Panc1 (cell line): ENCODE results near the gene CSF1. TPM values are rescaled to one million over a fixed set of nuclear protein-coding genes. Genes with fewer than 3 reads are reported as not detected.

ENCODE experiments used
- ATAC-seq: fragments of 200-7000 bp; cut with Tn5 transposase; 2 replicates; pipeline ENCODE4 v1.9.1; 2020; ENCODE audit warnings: mild to moderate bottlenecking, moderate library complexity
- BruUV-seq: library from RNA; stranded (reverse); fragments of 400-500 nt; replicated peaks from 2 replicates; lab custom pipeline; 2021; lab: Mats Ljungman, UMichigan
- CTCF ChIA-PET: fragments of 300-600 bp; sonication (Branson Sonifier 250); formaldehyde crosslinking; loops from one replicate; lab custom pipeline; 2022; ENCODE audit warnings: antibody characterized with exemption; lab: Charles Lee
- POLR2A ChIA-PET: fragments of 300-600 bp; sonication (Branson Sonifier 250); formaldehyde crosslinking; loops from one replicate; lab custom pipeline; 2022; ENCODE audit warnings: antibody characterized with exemption; lab: Charles Lee
- DNase-seq: peaks from one replicate; pipeline ENCODE4 v3.0.0-alpha.2; 2010; ENCODE audit warnings: low read depth, low spot score
- H3K27ac ChIP-seq: 2 replicates; pipeline ENCODE4 v1.5.1; 2011; ENCODE audit warnings: mild to moderate bottlenecking, low read length, inconsistent platforms
- H3K27me3 ChIP-seq: fragments of 200-500 bp; sonication (Bioruptor generic); 2 replicates; pipeline ENCODE4 v1.6.0; 2014; ENCODE audit warnings: low read length, inconsistent platforms; ENCODE audit not compliant: control insufficient read depth, insufficient read depth
- H3K36me3 ChIP-seq: fragments of 200-500 bp; sonication (Bioruptor generic); 2 replicates; pipeline ENCODE4 v1.5.1; 2014; ENCODE audit warnings: inconsistent platforms, mild to moderate bottlenecking, low read length, moderate library complexity; ENCODE audit not compliant: control insufficient read depth, insufficient read depth
- H3K4me1 ChIP-seq: 2 replicates; pipeline ENCODE4 v1.5.1; 2011; ENCODE audit warnings: inconsistent platforms, mild to moderate bottlenecking, low read length, moderate library complexity; ENCODE audit not compliant: control insufficient read depth, insufficient read depth
- H3K4me3 ChIP-seq, 2 experiments: 2 replicates each; pipeline ENCODE4 v1.5.1; 2011 to 2012; ENCODE audit warnings: low read depth in 2 of 2, low read length in 2 of 2, mild to moderate bottlenecking in 2 of 2, inconsistent platforms in 1 of 2, moderate library complexity in 1 of 2
- H3K9me3 ChIP-seq: fragments of 200-500 bp; sonication (Bioruptor generic); 2 replicates; pipeline ENCODE4 v1.5.1; 2014; ENCODE audit warnings: low read depth, mild to moderate bottlenecking, inconsistent platforms, low read length, moderate library complexity; ENCODE audit not compliant: control insufficient read depth, insufficient read depth
- CTCF ChIP-seq: fragments of 450-650 bp; IDR thresholded peaks from 2 replicates; pipeline ENCODE4 v1.5.1; 2017; ENCODE audit warnings: mild to moderate bottlenecking
- POLR2AphosphoS5 ChIP-seq: IDR thresholded peaks from 2 replicates; pipeline ENCODE4 v1.6.1; 2012; ENCODE audit warnings: mild to moderate bottlenecking, low read depth, low read length, moderate library complexity
- SIN3A ChIP-seq: IDR thresholded peaks from 2 replicates; pipeline ENCODE4 v1.6.1; 2012; ENCODE audit warnings: low read depth, mild to moderate bottlenecking, low read length, moderate library complexity, borderline replicate concordance; ENCODE audit not compliant: insufficient read depth
- TCF7L2 ChIP-seq: IDR thresholded peaks from 2 replicates; pipeline ENCODE4 v1.6.1; 2011; ENCODE audit warnings: mild to moderate bottlenecking, low read depth, low read length, inconsistent platforms
- in situ Hi-C: cut with HindIII; loops from 2 replicates; pipeline ENCODE4 v1.10.0; 2016; ENCODE audit warnings: low sequenced_read_pairs, low pct_unique_long_range_greater_than_20kb
- intact Hi-C: fragments of 100-400 bp; cut with micrococcal nuclease; formaldehyde crosslinking; loops from one replicate; pipeline ENCODE4 v1.10.0; 2022; ENCODE audit not compliant: unreplicated experiment
- total RNA-seq: library from RNA; stranded (reverse); gene quantifications from one replicate; pipeline ENCODE4 v1.2.1, GENCODE V29; 2021; ENCODE audit not compliant: unreplicated experiment
- TF ChIP-seq, protein P1 (sequence below), 2 experiments: IDR thresholded peaks; 2 replicates each; pipeline ENCODE4 v1.6.1; 2011 to 2012; ENCODE audit warnings: low read depth in 2 of 2, control low read depth in 1 of 2, low read length in 1 of 2, mild to moderate bottlenecking in 1 of 2, moderate library complexity in 1 of 2; ENCODE audit not compliant: insufficient read depth in 1 of 2

Gene CSF1
- total RNA-seq, 1 experiment from 2014 or later = 217 TPM

GRCh38 chr1:109960745-109961094 lies 50.1 kb downstream of the CSF1 start:
- in situ Hi-C loops (no loop called here), intact Hi-C loops (no loop called here)
- H3K36me3 ChIP-seq = no peaks in the 10 kb centered on the region
- no peaks in the 10 kb centered on the region for H3K9me3 ChIP-seq
- ChIA-PET CTCF (interaction anchor here (1.5 to 2.5 kb wide), 2 partner anchors 21 to 23 kb away, joined by 4 to 16 read pairs; partner anchors contain the start of gene AHCYL1), POLR2A (interaction anchor here (0.6 kb wide), 1 partner anchor 24 kb away, joined by 3 read pairs; the partner anchor contains the start of gene AHCYL1)
- H3K4me3 ChIP-seq = no peak overlapping the region
- H3K27ac ChIP-seq = peak overlapping the region; percentile 100
- DNase-seq (no peak), ATAC-seq (no peak)
- peaks cover 47% of the 10 kb centered on the region for H3K4me1 ChIP-seq
- BruUV-seq = no TSS peak
- TF ChIP-seq TCF7L2 (no peak), SIN3A (no peak), CTCF (no peak; the same call in 1 of the 2 replicates), POLR2AphosphoS5 (no peak)
- TF ChIP-seq, protein P1, sequence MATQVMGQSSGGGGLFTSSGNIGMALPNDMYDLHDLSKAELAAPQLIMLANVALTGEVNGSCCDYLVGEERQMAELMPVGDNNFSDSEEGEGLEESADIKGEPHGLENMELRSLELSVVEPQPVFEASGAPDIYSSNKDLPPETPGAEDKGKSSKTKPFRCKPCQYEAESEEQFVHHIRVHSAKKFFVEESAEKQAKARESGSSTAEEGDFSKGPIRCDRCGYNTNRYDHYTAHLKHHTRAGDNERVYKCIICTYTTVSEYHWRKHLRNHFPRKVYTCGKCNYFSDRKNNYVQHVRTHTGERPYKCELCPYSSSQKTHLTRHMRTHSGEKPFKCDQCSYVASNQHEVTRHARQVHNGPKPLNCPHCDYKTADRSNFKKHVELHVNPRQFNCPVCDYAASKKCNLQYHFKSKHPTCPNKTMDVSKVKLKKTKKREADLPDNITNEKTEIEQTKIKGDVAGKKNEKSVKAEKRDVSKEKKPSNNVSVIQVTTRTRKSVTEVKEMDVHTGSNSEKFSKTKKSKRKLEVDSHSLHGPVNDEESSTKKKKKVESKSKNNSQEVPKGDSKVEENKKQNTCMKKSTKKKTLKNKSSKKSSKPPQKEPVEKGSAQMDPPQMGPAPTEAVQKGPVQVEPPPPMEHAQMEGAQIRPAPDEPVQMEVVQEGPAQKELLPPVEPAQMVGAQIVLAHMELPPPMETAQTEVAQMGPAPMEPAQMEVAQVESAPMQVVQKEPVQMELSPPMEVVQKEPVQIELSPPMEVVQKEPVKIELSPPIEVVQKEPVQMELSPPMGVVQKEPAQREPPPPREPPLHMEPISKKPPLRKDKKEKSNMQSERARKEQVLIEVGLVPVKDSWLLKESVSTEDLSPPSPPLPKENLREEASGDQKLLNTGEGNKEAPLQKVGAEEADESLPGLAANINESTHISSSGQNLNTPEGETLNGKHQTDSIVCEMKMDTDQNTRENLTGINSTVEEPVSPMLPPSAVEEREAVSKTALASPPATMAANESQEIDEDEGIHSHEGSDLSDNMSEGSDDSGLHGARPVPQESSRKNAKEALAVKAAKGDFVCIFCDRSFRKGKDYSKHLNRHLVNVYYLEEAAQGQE (IDR thresholded peaks at IDR 0.05; ENCODE audit: insufficient read depth in 1 of 2, low read depth in 2 of 2, low read length in 1 of 2) = no peak
- no peaks in the 10 kb centered on the region for H3K27me3 ChIP-seq

DNA sequence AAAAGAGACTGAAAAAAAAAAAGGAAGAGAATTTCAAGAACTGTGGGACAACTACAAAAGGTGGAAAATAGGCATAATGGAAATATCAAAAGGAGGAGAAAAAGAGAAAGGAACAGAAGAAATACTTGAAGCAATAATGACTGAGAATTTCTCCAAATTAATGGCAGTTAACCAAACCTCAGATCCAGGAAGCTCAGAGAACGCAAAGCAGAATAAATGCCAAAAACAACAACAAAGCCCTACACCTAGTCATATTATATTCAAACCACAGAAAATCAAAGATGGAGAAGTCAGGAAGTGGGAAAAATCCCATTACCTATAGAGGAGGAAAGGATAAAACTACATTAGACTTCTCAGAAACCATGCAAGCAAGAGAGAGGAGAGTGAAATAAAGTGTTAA lies 53.2 kb downstream of the CSF1 start:
- DNase-seq = no peak
- Histone ChIP-seq H3K4me3 (no peak overlapping the region), H3K4me1 (peaks cover 27% of the 10 kb centered on the region), H3K27ac (peak overlapping the region; percentile 100), H3K9me3 (no peaks in the 10 kb centered on the region), H3K27me3 (no peaks in the 10 kb centered on the region), H3K36me3 (no peaks in the 10 kb centered on the region)
- CTCF ChIA-PET = no interaction called here
- in situ Hi-C loops (no loop called here), intact Hi-C loops (no loop called here)
- TF ChIP-seq, protein P1 (IDR thresholded peaks at IDR 0.05; ENCODE audit: insufficient read depth in 1 of 2, low read depth in 2 of 2, low read length in 1 of 2) = no peak
- POLR2A ChIA-PET = no interaction called here
- ATAC-seq = no peak
- no TSS peak for BruUV-seq
